ENCODE data around the gene COX6B2.

DNA sequence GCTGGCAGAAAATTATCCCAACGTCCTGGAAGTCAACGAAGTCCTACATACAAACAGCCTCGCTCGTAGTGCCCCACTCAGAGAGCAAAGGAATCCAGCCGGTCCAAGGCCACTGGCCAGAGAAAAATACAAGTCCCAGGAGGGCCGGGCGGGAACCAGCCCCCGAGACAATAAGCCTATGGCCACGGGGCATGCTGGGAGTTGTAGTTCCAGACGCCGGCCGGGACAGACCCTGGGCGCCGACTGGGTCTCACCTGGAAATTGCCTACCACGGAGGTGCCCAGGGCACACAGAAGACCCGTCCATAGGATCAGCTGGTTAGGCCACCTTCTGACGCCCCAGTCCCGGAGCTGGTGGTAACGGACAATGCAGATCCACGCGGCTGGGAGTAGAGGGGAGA is 34.7 kb downstream of the COX6B2 start:
- TF ChIP-seq, protein P1, sequence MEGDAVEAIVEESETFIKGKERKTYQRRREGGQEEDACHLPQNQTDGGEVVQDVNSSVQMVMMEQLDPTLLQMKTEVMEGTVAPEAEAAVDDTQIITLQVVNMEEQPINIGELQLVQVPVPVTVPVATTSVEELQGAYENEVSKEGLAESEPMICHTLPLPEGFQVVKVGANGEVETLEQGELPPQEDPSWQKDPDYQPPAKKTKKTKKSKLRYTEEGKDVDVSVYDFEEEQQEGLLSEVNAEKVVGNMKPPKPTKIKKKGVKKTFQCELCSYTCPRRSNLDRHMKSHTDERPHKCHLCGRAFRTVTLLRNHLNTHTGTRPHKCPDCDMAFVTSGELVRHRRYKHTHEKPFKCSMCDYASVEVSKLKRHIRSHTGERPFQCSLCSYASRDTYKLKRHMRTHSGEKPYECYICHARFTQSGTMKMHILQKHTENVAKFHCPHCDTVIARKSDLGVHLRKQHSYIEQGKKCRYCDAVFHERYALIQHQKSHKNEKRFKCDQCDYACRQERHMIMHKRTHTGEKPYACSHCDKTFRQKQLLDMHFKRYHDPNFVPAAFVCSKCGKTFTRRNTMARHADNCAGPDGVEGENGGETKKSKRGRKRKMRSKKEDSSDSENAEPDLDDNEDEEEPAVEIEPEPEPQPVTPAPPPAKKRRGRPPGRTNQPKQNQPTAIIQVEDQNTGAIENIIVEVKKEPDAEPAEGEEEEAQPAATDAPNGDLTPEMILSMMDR (IDR thresholded peaks at IDR 0.05) = no peak
- no peak for TF ChIP-seq POLR2A (IDR thresholded peaks at IDR 0.05)
